ENCODE measurements around the gene ABLIM3.

Gene ABLIM3

DNA sequence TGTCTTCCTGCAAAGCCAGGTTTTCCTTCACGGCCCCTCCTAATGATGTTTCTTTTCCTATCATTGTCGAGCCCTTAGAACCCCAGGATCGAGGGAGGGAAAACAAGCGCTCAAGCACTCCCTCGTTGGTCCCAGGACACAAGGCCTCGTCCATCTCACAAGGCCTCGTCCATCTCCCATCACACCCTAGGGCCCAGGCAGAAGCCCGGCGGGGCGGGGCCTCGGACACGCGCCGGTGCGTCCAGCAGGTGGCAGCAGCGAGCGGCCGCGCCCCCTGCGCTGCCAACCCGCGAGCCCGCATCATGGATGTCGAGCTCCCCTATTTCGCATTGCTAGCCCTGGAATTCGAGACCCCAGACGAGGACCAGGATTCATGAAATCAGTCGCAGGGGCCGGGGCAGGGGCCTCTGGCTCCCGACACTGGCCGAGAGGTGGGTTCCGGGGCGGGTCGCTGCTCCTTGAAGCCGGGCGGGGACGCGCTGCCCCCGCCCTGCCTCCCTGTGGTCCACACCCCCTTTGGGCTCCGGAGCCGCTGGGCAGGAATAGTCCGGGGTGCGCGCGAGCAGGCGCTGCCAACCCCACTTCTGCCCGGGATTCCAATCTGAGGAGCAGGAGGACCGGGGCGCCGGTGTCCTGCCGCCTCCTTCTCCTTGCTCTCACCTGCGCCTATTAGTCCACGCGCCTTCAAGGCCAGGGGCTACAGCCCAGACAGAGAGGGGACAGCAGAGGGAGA is at the start of gene ABLIM3:
Gene ABLIM3 (plus strand): TSS at position 270 of the 733 bp plus-strand sequence. CDS start 603 bp downstream, outside the sequence.
- DNase-seq = peak; percentile 83

DNA sequence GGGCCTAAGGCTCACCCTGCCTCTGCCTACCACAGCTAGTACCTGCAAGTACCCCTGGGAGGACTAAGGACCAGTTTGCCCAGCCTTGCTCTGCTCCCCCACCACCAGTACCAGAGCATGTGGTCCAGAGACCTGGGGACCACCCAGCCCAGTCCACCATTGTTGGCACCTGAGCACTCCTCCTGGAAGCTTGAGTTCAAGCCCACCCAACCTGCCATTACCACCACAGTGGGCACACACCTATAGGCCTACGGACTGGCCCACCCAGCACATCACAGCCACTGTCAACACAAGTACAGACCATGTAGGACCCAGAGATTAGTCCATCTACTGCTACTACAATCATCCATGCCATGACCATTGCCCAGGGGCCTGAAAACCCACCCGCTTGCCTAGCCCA is 47.7 kb upstream of the ABLIM3 start:
- DNase-seq = no peak

DNA sequence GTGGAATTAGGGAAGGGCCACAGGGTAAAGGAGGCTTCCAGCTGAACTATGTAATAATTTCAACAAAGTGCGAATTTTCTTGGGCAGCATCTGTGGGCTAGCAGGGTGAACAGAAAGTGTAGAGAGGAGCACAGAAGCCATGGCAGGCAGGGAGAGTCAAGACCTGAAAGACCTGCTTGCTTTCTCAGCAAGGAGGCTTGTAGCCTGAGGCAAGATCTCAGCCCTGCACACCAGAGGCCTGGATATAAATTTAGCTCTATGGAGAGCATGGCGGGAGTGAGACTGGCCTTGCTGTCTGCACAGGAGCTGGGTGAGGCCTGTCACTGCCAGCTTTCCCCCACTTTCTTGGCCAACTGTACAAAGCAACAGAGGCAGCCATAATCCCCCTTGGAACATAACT is 46.3 kb upstream of the ABLIM3 start:
- no peak for DNase-seq

DNA sequence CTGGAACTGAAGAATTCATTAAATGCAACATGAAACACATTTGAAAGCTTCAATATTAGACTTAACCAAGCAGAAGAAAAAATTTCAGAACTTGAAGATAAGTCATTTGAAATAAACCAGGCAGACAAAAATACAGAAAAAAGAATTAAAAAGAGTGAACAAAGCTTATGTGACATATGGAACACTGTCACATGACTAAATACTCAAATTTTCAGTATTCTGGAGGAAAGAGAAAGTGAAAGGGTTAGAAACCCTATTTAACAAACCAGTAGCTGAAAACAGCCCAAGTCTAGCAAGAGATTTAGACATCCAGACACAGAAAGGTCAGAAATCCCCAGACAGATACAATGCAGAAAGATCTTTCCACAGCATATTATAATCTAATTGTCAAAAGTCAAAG is 41.4 kb upstream of the ABLIM3 start:
- no peak for DNase-seq

DNA sequence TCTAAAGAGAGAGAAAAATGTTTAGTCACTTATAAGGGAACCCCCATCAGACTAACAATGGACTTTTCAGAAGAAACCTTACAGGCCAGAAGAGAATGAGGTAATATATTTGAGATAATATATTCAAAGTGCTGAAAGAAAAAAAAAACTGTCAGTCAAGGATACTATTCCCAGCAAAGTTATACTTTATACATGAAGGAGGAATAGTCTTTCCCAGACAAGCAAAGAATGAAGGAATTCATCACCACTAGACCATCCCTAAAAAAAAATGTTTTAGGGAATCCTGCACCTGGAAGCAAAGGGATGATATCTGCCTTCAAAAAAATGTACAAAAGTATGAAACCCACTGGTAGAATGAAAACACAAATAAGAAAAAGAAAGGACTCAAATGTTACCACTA is 41.0 kb upstream of the ABLIM3 start:
- no peak for DNase-seq

DNA sequence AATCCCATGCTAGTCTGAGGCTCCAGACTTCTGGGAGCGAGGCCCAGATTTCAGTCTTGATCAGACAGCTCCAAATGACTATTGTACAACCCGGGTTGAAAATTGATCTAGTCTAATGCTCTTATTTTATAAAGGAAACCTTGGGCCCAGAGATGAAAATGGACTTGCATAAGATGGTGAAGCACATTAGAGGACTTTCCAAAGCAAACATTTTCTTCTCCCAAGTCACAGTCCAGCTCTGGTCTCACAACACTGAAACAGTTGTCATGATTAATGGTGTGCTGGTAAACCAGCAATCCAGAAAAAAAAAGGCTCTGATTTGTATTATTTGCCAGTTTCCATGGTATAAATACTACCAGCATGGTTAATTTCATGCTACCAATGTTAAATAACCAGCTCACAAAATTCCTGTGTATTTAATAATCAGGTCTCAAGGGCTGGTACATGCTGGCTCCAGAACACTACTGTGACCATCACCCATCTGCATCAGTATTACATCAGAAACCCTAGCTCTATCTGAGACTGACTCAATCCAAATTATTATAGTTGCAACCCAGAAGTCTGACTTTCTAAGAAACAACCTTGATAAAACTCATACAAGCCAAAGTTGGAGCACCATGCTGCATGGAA is 32.5 kb upstream of the ABLIM3 start:
- DNase-seq = no peak

DNA sequence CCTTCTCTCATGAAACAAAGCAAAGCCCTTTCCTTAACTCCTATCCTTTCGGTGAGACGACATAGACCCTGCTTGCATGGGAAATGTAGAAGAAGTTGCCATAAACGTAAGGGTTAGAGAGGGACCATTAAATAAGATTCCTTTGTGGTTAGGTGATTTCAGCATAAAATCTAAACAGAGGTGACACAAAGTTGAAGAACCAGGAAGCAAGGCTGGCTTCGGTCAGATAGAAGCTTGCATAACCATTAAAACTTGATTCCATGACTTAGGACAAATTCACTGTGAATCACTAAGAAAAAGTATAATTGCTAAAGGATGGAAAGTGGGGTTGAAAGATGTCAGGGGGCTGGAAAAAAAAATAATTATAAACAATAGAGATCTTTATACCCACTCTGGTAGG is 30.9 kb upstream of the ABLIM3 start:
- no peak for DNase-seq

DNA sequence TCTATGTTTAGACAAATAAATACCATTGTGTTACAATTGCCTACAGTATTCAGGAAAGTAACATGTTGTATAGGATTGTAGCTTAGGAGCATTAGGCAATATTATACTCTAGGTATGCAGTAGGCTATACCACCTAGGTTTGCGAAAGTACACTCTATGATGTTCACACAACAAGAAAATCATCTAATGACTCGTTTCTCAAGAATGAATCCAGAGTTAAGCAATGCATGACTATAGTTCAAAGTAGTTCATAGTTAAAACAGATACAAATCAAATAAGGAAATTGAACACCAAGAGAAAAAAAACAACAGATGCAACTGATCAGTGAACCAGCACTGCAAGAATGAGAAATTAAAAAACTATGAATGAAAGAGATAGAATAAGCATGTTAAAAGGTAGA is 27.6 kb upstream of the ABLIM3 start:
- no peak for DNase-seq

DNA sequence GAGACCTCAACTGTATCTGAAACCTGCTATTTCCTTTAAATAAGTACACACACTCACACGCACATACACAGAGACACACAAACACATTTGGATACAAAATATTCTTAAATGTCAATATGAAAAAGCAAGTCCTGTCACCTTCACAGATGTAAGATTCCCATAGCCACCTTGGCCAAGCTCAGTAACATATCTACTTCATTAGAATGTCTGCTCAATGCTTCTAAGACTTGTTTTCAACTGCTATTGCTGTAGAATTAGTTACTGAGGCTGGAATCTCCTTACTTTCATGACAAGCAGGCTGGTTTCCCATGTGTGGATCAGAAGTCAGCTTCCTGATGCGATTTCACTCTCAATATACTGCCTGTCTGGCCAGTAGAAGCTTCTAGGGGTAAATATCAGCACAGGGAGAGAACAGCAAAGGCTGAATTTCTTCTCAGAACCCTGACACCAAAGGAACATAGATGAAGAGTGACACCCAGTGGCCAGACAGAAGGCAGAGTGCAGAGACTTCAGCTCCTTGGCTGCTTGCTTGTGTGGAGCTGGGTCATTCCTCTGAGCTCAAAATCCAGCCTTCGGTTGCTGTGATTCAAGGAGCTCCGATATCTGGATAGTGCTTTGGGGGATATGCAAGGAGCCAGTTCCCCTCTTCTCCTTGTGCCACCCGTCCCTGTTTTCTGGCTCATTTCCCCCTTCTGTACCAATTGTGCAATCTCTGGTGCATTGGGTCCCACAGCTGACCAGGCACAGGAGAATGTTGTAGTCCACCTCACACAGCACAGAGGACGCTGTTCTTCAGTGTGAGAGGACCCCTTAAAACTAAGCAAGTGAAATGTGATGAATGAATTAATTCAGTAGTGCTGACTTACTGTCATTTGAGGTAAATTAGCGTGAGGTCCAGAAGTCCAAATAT is 26.6 kb upstream of the ABLIM3 start:
- peak; percentile 45 for DNase-seq

DNA sequence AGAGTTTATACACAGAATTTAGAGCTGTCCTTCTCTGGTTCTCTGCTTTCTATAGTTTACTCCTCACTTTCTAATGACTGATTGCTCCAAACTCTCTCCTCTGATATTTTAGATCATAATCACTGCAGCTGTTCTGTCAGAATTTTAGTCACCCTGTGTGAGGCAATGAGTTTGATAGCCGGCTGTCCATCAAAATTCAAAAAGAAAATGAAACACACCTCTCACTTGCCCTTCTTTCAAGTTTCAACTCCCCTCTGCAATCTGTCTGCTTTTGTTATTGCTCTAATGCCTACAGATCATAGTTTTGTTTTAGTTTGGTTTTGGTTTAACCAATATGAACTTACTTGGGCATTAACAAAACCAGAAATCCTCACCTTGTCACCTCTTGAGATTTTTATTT is 23.3 kb upstream of the ABLIM3 start:
- DNase-seq = no peak

DNA sequence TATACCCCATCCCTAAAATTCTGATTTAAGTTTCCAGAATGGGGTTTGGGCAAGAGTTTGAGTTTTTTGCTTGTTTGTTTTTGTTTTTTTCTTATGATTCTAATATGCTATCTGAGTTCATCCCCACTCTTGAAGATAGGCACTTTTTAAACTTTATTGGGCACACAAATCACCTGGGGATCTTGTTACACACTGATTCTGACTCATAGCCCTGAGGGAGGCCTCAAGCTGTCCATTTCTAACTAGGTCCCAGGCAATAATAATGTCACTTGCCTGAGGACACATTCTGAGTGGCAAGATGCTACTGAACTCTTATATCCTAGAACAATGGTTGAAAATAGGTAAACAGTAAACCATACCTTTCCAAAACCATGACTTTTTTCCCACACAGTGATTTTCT is 22.8 kb upstream of the ABLIM3 start:
- DNase-seq = no peak

DNA sequence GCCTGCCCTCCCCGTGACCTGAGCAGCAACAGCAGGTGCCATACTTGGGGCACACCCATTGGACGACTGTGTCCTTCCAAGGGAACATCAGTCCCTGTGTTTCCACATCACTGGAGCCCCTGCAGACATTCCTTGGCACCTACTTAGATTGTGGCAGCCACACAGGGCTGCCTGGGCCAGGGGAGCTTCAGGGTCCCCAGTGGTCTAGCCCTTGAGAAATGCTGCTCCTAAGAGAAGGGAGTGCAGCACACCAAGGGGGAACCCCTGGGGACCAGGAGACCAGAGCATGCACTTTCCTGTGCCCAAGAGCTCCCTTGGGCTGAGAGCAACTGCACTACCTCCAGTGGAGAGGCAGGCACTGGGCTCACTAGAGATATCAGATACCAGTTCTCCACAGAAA is 20.1 kb upstream of the ABLIM3 start:
- DNase-seq = no peak

DNA sequence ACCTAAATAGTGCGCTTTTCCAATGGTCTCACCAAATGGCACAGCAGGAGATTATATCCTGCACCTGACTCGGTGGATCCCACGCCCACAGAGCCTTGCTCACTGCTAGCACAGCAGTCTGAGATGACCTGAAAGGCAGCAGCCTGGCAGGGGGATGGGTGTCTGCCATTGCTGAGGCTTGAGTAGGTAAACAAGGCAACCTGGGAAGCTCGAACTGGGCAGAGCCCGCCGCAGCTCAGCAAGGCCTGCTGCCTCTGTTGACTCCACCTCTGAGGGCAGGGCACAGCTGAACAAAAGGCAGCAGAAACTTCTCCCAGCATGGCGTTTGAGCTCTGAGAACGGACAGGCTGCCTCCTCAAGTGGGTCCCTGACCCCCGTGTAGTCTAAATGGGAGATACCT is 18.1 kb upstream of the ABLIM3 start:
- DNase-seq = no peak

DNA sequence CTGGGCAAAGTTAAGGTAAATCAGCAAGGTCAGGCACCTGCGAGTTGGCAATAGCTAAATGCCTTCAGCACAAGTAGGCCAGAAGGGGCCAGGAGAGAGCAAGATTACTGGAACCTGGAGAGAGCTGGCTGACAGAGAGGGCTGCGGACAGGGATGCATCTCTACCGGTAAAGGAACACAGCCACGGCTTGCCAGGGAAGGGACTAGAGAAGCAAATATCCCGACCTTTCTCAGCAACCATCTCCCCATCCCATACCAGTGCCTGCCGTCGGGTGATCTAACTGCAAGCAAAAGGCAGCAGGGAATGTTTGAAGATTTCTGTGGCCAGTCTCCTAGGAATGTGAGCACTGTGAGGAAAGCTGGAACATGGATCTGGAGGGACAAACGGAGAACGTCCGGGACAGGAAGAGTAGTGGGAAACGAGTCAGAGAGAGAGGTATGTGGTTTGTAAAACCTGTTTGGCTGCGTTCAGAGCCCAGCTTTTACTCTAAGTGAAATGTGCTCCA is 15.9 kb upstream of the ABLIM3 start:
- no peak for DNase-seq

DNA sequence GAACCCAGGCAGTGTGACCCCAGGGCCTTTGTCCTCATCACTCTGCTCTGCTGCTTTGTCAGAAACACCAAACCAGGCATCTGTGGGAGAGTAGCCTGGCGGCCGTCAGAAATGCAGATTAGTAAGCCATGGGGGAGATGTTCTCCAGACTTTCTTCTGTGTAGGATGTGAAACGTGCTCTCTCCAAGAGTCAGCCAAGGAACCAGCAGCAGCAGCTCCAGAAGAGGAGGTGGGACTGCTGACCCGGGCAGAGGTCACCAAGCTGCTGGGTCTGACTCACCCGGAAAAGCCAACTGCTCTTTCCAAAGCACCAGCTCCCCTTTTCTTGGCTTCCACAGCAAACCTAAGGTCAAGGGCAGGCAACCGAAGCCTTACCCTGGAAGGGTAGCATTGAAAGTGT is 14.4 kb upstream of the ABLIM3 start:
- no peak for DNase-seq

DNA sequence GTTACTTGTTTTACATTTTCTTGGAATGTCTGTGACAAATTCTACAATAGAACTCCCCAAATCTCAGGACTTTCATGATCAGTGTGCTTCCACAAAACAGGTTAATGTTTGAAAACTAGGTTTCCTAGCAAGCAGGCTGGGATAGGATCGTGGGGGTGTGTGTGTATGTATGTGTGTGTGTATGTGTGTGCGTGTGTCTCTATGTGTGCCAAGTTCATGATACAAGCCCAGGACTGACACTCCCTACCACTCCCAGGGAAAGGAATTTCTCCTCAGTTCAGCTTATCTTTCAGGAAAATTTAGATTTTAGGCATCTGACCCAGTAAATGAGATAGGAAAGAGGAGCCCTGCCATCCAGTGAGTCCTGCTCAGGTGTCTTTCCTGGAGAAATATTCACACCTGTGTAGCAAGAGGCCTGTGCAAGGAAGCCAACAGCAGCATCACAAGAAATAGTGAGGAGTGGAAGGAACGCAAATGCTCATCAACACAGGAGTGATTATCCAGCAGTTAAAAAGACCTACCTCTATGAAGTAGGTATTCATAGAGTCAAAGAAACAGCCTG is 13.8 kb upstream of the ABLIM3 start:
- DNase-seq = no peak

DNA sequence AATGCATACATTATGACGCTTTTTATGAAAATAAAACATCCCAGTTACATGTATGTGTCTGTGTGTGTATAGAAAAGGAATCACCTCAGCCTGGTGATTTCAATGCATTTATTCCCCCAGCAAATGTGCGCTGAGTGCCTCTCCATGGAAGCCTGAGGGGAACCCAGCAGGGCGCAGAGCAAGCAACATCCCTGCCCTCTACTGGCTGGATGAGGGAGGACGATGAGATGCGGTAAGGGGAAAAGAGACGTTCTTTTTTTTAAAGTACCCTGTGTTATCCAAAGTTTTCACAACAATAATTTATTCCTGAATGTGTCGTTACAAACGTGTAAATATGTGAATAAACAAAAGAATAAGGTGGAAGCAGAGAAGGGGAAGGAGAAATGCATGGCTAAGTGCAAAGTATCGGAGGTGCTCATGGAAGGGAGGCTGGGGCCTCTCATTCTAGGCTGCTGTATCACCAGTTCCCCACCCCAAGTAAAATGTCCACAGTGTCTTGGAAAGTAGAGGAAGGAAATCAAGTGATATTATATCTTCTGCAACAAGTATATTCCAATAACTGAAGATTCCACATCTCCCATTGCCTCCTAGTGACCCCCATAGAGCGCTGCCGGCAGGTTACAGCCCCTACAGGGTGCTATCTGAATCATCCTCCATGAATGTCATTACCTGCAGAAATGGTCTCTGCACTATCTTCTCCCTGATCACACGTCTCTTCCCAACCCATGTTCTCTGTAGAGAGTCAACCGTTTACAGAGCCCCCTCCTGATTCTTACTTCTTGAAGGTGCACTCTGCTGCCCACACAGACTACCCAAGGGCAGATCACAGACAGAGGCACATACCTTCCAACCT is 13.0 kb upstream of the ABLIM3 start:
- DNase-seq = peak; percentile 36

DNA sequence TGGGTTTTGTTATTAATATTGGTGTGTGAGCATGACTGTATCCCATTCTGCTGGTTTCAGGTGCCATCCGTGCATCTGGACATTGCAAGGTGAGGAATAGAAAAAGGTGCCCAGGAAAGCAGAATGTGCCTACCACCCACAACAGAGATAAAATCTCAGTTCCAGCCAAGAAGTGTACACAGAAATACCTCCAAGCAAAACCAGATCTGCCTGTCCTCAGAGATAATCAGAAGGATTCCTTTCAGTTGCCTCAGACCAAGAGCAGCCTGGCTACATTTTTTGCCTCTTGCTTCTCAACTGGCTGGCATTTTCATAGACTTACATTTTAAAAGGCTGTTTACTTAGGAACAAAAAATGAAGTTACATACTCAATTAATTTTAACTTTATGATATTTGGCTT is 12.1 kb upstream of the ABLIM3 start:
- DNase-seq = no peak

DNA sequence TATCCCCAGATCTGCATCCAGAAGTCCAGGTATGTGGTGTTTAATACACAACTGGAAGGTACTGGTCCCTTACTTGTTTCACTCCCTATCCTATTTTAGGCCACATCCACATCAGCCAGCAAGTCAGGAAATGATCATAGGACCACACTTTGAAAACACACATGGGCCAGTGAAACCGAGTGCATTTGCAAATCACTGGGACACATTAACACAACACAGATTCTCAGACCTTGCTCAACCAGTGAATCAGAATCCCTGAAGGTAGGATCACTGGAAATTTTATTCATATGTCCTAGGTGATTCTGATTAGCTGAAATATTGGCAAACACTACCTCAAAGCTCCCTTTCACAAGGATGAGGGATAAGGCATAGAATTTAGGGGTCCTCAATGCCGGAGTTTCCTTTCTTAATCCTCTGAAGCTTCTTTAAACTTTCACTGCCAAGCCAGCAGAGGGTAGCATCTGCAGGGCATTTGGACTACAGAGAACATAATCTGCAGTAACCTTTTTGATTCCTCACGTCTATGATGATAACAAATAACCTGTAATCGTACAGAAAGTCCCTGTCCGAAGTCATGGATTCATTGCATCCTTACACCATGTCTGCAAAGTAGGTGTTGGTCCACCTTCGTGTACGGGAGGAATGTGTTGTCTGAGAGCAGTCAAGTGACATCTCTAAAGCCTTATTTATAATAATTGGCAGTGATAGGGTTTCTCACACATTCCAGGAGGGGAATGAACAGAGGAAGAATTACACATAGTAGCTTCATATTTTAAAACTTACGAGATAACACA is 11.0 kb upstream of the ABLIM3 start:
- DNase-seq = no peak

DNA sequence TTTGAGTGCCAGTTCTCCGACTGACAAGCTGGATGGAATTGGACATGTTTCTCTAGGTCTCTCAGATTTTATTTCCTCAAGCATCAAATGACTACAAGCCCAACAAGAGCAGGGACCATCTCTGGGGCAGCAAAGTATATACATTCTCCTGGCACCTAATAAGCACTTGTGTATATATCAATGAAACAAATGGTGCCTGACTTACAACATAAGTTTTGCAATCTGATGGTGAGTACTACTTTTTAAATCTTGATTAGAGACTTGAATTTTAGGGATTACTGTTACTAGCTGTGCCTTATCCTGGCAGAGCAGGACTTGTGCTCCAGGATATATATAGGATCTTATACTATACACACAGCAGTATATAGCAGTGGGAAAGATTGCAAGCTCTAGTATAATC is 8.8 kb upstream of the ABLIM3 start:
- DNase-seq = no peak
